ENCODE results near the gene HHATL.

DNA sequence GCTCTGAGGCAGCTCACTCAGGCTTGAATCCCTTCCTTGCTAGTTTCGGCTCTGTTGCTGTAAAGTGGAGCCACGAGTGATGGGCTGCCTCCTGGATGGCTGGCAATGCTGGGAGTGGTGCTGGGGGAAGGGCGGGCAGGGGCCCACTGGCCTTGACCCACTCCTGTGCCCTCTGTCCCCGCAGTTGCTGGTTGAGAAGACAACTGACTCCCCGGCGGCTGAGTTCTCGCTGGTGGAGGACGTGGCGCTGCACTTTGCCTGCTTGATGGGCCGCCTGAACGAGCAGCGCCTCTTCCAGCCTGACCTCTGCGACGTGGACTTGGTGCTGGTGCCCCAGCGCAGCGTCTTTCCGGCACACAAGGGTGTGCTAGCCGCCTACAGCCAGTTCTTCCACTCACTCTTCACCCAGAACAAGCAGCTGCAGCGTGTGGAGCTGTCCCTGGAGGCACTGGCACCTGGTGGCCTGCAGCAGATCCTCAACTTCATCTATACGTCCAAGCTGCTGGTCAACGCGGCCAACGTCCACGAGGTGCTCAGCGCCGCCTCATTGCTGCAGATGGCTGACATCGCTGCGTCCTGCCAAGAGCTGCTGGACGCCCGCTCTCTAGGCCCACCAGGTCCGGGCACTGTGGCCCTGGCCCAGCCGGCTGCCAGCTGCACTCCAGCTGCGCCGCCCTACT lies 44.4 kb downstream of the HHATL start:
- TF ChIP-seq EP300 (IDR thresholded peaks at IDR 0.05; ENCODE audit: borderline replicate concordance) (no peak), RAD21 (IDR thresholded peaks at IDR 0.05; ENCODE audit: low read depth) (no peak), YY1 (IDR thresholded peaks at IDR 0.05; ENCODE audit: low read depth) (no peak), TAF1 (IDR thresholded peaks at IDR 0.05; ENCODE audit: low read depth) (no peak), EGR1 (IDR thresholded peaks at IDR 0.05) (no peak), FOXM1 (IDR thresholded peaks at IDR 0.05; ENCODE audit: borderline replicate concordance, low read depth) (no peak), CREB1 (IDR thresholded peaks at IDR 0.05; ENCODE audit: low read depth) (no peak), ZBTB7A (IDR thresholded peaks at IDR 0.05; ENCODE audit: low read depth) (no peak), TEAD4 (IDR thresholded peaks at IDR 0.05) (no peak)
- TF ChIP-seq, protein P1, sequence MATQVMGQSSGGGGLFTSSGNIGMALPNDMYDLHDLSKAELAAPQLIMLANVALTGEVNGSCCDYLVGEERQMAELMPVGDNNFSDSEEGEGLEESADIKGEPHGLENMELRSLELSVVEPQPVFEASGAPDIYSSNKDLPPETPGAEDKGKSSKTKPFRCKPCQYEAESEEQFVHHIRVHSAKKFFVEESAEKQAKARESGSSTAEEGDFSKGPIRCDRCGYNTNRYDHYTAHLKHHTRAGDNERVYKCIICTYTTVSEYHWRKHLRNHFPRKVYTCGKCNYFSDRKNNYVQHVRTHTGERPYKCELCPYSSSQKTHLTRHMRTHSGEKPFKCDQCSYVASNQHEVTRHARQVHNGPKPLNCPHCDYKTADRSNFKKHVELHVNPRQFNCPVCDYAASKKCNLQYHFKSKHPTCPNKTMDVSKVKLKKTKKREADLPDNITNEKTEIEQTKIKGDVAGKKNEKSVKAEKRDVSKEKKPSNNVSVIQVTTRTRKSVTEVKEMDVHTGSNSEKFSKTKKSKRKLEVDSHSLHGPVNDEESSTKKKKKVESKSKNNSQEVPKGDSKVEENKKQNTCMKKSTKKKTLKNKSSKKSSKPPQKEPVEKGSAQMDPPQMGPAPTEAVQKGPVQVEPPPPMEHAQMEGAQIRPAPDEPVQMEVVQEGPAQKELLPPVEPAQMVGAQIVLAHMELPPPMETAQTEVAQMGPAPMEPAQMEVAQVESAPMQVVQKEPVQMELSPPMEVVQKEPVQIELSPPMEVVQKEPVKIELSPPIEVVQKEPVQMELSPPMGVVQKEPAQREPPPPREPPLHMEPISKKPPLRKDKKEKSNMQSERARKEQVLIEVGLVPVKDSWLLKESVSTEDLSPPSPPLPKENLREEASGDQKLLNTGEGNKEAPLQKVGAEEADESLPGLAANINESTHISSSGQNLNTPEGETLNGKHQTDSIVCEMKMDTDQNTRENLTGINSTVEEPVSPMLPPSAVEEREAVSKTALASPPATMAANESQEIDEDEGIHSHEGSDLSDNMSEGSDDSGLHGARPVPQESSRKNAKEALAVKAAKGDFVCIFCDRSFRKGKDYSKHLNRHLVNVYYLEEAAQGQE (IDR thresholded peaks at IDR 0.05; ENCODE audit: low read depth), result no peak
- TF ChIP-seq, protein P2, sequence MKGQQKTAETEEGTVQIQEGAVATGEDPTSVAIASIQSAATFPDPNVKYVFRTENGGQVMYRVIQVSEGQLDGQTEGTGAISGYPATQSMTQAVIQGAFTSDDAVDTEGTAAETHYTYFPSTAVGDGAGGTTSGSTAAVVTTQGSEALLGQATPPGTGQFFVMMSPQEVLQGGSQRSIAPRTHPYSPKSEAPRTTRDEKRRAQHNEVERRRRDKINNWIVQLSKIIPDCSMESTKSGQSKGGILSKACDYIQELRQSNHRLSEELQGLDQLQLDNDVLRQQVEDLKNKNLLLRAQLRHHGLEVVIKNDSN (IDR thresholded peaks at IDR 0.05), result no peak

All from Ishikawa (cell line).